SKM-1 (cell line): Measurements from ENCODE around the gene FPR1.
A peak's percentile ranks its signal among the peaks of the same experiment; 100 is the strongest.

Source experiments
- DNase-seq: peaks from one replicate; lab custom pipeline; 2025; ENCODE audit not compliant: unreplicated experiment; lab: John Stamatoyannopoulos, UW

Gene FPR1

DNA sequence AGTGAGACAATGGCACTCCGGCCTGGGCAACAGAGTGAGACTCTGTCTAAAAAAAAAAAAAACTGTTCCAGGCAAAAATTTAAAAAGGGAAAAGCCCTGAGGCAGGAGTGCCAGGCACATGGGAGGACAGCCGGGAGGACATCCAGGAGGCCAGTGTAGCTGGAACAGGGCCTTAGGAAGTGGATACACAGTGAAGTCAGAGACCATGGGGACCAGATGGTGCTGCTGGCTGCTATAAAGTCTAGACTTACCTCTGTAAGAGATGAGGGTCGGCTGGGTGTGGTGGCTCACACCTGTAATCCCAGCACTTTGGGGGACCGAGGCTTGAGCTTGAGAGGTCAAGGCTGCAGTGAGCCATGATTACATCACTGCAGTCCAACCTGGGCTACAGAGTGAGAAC, 42.9 kb downstream of the FPR1 start:
- DNase-seq, result no peak

DNA sequence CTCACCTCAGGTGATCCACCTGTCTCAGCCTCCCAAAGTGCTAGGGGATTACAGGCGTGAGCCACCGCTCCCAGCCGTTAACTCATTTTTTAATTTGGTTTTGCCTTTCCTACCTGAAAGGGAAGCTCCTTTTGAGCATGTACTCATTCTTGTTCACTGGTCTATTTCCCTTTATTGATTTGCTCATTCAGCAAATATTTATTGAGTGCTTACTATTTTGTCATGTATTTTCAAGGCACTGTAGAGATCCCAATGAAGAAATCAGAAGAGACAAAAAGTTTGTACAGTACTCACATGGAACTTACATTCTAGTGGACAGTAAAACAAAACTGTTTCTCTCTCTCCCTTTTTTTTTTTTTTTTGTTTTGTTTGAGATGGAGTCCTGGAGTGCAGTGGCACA, 44.8 kb downstream of the FPR1 start:
- DNase-seq, result no peak

DNA sequence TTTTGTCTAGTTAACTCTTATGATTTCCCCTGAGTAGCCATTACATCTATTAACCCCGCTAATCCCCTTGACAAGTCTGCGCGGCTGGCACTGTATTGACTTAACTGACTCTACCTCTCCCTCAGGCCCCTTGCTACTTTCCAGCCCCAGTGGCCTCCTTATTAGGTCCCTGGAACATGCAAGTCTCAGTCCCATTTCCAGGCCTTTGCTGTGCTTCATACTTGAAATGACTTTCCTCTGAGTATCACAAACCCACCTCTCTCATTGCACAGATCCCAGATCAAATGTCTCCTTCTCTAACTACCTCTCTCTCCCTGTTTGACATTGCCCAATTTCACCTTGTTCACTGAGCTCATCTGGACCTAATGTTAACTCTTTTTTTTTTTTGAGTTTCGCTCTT, 45.4 kb downstream of the FPR1 start:
- DNase-seq, result no peak

DNA sequence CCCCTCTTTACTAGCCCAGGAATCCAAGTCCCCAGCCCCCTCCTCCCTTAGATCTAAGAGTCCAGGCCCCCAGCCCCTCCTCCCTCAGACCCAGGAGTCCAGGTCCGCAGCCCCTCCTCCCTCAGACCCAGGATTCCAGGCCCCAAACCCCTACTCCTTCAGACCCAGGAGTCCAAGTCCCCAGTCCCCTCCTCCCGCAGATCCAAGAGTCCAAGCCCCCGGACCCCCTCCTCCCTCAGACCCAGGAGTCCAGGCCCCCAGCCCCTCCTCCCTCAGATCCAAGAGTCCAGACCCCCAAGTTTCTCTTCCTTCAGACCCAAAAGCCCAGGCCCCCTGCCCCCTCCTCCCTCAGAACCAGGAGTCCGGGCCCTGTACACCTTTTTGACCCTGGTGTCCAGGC, 47.1 kb downstream of the FPR1 start:
- no peak for DNase-seq

GRCh38 chr19:51703575-51704515, 47.8 kb downstream of the FPR1 start:
- peak; percentile 72 for DNase-seq

- no peak for DNase-seq
Observed at GRCh38 chr19:51702825-51703574, 48.7 kb downstream of the FPR1 start.

- no peak for DNase-seq
Observed at GRCh38 chr19:51702103-51702824, 49.4 kb downstream of the FPR1 start.

DNA sequence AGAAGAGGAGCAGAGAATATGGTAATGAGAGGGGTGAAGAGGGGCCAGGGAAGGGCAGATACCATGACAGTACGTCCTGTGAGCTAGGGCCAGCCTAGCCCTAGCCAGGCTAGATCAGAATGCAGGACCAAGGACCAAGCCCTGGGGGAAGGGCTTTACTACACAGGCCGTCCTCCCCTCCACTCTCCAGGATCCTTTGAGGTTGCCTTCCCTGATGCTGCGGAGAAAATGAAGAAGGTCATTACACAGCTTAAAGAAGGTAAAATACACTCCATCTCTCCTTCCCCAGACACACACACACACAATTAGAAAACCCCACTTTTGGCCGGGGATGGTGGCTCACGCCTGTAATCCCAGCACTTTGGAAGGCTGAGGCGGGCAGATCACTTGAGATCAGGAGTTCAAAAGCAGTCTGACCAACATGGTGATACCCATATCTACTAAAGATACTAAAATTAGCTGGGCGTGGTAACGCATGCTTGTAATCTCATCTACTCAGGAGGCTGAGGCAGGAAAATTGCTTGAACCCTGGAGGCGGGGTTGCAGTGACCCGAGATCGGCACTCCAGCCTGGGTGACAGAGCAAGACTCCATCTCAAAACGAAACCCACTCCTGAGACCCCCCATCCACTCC, 50.1 kb downstream of the FPR1 start:
- DNase-seq, result no peak

- DNase-seq, result no peak
Observed at GRCh38 chr19:51699170-51699569, 52.5 kb downstream of the FPR1 start.

DNA sequence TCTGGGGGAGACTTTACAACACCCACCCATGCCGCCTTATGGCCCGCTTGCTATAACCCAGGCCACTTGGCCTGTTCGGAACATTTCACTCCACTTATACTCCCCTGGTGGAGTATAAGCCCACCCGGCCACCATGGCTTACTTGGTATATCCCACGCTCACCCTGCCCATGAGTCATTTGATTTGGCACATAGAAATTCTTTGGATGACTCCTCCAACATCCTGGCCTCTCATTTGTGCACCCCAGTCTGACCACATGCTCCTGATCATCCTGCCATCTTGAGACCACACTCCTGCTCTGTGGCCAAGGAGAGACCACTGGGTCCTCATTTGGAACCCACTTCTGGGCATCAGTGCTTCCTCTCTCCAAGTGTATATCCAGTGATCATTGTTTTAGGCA, 53.4 kb downstream of the FPR1 start:
- DNase-seq, result no peak

DNA sequence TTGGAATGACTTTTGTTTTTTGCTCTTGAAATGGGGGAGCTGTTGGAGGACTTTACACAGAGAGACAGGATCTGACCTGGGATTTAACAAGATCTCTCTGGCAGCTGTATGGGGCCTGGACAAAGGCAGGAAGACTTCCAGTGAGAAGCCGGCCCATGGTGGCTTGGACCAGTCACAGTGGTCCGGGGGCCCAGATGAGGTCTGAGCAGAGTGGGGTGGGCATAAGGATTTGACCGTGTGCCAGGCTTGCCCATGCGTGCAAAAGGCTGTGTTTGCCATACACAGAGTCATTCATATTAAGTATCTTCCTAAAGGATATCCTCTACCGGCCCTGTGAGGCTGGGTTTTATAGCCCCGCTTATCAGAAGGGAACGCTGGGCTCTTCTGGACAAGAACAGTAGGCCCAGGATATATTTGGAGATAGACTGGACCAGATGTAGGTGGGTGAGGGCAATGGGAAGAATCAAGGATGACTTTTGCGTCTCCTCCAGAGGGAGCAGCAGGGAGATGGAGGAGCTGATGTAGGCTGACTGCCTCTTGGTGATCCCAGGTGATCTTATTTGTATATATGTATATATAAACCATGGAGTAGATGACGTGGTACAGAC, 54.4 kb downstream of the FPR1 start:
- no peak for DNase-seq

DNA sequence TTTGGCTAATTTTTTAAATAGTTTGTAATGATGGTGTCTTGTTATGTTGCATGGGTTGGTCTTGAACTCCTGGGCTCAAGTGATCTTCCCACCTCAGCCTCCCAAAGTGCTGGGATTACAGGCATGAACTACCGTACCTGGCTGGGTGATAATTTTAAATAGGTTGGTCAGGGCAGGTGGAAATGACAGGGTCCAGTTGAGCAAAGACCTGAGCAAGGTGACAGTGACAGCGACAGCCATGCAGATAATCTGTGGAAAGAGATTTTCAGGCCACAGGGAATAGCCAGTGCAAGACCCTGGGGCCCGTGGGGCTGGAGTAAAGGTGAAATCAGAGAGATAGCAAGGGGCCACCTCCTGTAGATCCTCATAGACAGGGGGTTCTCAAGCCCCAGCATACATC, 55.1 kb downstream of the FPR1 start:
- no peak for DNase-seq
